RCC 7860 (cell line): ENCODE results near the gene PCNX1.
"Not testable (repeated sequence)": the region's sequence is repeated elsewhere in the genome, so short reads cannot be mapped to it uniquely, and the experiment has no call there.

Experiments used
- DNase-seq: peaks from one replicate; pipeline ENCODE4 v3.0.0-alpha.2; 2015; ENCODE audit warnings: low spot score
- FAIRE-seq: peaks from 2 replicates; lab custom pipeline; 2012; peaks lifted over from hg19 to GRCh38; lab: Jason Lieb, UNC

PCNX1 gene

DNA sequence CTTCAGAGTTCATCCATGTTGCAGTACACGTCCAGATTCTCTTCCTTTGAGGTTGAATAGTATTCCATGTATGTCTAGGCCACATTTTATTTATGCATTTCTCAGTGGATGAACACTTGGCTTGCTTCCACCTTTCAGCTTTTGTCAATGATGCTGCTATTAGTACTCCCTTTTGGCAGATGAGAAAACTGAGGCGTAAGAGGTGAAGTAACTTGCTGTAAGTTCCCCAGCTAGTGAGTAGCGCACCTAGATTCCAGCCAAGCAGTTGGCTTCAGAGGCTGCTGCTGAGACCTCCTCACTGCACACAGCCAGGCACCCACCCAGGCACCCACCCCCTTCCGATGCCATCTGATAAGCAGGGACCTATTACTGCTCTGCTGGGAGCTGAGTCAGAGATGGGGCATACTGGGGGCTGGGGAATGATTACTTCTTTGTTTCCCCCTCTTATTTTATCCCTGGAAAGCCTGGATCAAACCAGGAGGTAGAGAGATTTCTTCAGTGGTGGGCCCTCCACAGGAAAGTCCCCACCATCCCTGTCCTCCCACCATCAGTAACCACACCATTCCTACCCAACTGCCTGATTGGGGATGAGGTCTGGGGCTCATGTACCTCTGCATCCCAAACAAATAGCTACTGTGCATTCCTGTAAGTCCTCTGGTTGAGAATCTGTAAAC lies 234.6 kb downstream of the PCNX1 start:
- DNase-seq, result no peak

DNA sequence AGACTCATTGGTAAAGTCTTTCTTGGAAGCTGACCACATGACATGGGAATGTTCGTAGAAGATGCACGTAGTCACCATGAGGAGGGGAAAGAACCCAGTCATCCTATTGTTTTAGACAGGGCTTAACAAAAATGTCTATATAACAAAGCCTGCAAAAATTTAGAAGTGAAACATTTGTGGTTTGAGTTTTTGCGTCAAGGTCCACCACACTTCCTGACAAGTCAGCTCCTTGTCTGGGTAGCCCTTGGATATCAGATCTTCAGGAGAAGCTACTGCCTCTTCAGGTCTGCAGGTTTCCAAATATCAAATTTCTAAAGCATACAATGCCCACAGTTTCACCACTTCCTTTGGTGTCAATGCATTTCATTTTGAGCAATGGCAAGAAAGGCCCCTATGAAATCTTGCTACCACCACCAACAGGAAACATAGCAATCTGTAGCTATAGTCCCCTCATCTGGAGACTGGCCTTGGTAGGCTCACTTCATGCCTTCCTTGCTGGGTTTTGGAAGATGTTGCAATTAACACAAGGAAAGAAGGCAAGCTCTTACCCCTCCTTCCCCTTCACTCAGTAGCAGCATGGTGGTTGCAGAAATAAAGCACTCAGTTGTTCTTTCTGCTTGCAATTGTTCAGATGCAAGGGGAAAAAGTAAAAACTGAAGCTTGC lies 235.2 kb downstream of the PCNX1 start:
- FAIRE-seq, result no peak
- peak; percentile 61 for DNase-seq

More for the DNA sequence above, 234.6 kb downstream of the PCNX1 start:
- FAIRE-seq, result no peak

DNA sequence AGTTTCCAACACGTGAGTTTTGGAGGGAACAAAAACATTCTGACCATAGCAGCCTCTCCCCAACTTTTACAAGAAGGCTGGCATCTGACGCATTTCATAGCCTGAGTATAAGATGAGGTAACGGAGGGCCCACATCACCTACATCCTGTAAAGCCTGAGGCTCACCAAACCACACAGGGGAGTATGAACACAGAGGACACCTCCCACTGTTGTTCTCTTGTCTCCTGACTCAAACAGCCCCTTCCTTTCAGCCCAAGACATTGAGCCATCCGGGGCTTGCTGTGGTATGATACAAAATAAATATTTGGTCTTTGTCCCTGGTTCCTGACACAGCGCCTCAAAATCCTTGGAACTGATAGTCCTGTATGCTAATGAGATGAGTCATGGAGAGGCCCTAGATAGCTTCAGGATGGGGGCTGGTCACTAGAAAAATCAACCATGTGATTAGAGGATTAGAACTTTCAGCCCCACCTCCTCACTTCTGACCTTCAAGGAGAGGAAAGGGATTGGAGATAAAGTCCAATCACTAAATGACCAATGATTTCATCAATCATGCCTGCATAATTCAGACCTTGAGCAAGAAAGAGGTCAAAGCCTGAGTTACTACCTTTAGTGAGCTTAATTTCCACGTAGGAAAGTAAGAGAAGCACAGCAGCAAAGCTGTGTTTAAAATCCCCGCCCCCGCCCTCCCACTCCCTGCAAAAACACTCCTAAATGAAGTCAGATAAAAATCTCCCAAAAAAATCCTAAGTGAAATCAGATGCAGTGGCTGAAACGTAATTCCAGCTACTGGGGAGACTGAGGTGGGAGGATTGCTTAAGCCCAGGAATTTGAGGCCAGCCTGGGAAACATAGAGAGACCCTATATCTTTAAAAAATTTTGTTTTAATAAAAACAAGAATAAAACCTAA lies 236.4 kb downstream of the PCNX1 start:
- DNase-seq (peak; percentile 51), FAIRE-seq (no peak)

DNA sequence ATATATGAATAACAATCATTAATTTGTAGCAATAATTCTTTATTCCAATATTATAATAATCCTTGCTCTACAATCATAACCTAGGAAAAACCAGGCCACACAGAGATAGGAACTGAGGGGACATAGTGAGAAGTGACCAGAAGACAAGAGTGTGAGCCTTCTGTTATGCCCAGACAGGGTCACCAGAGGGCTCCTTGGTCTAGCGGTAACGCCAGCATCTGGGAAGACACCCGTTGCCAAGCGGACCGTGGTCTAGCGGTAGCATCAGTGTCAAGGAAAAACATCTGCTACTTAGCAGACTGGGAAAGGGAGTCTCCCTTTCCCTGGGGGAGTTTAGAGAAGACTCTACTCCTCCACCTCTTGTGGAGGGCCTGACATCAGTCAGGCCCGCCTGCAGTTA lies 240.1 kb downstream of the PCNX1 start:
- FAIRE-seq, DNase-seq: not testable (repeated sequence)

DNA sequence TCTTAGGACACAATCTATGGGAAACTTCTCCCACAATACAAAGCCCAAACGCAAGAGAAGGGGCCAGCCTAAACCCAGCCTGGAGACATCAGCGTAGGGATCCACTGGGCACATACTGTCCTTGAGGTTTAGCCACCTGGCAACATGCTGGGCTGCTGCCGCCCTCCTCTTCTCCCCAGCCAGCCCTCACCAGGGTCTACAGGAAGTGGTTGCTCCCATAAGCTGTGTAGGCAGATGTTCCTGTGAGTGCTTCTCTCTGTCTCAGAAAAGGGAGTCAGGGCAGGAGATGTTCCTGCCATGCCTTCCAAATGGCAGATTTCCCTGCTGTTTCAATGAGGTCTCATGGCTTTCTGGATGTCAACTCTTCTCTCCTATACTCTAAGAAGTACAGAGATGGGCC lies 241.4 kb downstream of the PCNX1 start:
- FAIRE-seq, result no peak
- no peak for DNase-seq

DNA sequence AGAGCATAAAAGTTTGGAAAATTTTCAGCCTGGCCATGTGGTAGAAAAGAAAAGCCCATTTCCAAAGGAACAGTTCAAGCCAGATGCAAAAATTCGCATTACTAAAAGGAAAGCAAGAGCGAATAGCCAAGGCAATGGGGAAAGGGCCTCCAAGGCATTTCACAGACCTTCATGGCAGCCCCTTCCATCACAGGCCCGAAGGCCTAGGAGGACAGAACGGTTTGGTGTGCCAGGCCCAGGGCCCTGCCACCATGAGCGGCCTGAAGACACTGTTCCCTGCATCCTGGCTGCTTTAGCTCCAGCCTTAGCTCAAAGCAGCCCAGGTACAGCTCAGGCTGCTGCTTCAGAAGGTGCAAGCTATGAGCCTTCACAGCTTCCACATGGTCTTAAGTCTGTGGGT lies 243.5 kb downstream of the PCNX1 start:
- DNase-seq (no peak), FAIRE-seq (no peak)

DNA sequence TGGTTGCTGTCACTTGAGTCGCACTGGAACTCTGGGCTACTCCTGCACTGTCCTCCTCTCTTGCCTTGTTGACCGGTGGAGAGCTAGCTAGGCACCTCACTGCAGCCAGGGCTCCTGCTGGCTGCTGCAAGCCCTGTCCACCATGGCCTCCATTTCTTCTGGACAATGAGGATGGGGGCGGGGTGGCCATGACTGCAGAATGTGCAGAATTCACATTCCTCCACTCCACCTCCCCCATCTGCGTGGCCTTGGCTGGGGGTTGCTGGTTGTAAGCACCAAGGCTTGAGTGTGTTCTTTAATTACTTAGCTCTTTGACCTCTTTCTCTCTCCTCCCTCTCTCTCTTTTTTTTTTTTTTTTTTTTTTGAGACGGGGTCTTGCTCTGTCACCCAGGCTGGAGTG lies 248.5 kb downstream of the PCNX1 start:
- DNase-seq (no peak), FAIRE-seq (no peak)

DNA sequence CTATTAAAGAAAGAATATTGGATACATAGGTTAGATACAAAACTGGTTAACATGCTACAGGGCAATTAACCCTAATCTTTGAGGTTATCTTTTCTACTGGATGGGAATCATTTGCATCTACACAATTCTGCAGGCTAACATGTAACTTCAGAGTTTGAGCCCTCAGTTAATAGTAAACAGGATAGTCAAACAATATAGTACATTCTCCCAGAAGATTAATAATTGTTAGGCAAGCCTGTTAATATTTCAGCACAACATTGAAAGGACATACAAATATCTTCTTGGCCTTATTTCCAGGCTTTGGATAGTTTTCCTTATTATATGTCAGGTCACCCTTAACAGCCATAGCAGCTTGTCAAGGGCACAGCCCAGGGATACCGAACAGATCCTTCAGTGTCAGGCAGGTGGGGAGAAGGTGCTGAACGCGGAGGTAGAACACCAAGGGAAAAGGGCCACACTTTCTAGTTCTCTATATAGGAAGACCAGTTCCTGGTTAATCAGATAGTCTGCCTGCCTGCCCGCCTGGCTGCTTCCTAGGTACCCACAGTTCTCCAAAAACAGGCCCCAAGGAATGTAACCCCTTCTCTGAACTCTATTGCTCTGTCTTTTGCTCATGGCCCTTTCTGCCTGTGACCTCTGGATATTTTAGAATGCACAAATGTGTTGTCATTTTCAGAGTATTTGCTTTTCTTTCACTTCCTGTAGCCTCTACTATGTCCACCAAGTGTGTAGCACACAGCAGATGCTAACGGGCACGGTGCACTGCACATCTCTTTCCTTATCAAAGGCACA lies 256.0 kb downstream of the PCNX1 start:
- DNase-seq (no peak), FAIRE-seq (no peak)

DNA sequence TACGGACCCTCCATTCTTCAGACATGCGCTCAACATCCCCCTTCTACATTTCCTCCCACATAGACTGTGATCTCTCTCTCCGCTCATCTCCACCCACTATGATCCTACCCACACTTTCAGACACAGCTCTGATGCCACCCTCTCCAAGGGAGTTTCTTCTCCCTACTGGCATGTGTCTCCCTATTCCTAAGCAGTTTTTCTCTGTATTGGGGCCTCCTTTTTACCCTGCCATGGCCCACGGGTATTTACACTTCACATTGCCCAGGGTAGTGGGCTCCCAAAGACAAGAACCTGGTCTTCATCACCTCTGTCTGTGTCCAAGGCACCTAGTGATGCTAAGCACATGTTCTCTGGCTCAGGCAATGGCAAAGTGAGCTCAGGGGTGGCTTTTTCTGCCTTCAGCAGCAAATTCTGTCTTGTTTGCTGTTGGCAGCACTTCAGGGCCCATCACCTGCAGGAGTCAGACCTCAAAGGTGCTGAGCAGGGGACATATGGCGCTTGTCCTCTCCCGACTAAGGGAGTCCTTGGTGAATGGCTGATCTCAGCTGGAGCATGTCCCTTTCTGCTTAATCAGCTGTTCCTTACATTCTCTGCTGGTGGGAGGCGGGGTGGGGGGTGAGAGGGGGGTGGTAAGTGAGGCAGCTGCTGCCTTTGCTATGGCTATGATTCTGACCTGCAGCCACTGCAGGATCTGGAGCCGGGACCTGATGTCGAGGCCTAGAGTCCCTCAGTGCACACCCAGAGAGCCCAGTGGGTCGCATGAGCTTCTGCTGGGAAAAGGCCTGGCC lies 256.8 kb downstream of the PCNX1 start:
- DNase-seq, result no peak
- FAIRE-seq, result no peak
